ENCODE measurements around the gene RGS18. TPM values are rescaled to one million over a fixed set of nuclear protein-coding genes. Genes with fewer than 3 reads are reported as not detected.

Gene RGS18
- total RNA-seq, 3 donors from 2014 or later: 0.75 to 2.2 (median 1.7) TPM

- TF ChIP-seq, protein P1, sequence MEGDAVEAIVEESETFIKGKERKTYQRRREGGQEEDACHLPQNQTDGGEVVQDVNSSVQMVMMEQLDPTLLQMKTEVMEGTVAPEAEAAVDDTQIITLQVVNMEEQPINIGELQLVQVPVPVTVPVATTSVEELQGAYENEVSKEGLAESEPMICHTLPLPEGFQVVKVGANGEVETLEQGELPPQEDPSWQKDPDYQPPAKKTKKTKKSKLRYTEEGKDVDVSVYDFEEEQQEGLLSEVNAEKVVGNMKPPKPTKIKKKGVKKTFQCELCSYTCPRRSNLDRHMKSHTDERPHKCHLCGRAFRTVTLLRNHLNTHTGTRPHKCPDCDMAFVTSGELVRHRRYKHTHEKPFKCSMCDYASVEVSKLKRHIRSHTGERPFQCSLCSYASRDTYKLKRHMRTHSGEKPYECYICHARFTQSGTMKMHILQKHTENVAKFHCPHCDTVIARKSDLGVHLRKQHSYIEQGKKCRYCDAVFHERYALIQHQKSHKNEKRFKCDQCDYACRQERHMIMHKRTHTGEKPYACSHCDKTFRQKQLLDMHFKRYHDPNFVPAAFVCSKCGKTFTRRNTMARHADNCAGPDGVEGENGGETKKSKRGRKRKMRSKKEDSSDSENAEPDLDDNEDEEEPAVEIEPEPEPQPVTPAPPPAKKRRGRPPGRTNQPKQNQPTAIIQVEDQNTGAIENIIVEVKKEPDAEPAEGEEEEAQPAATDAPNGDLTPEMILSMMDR (IDR thresholded peaks at IDR 0.05): no peak
- H3K4me3 ChIP-seq: no peak overlapping the region
- no peaks in the 10 kb centered on the region for H3K36me3 ChIP-seq (ENCODE audit: low read depth)
- DNase-seq: no peak
- no peaks in the 10 kb centered on the region for H3K4me1 ChIP-seq (ENCODE audit: low read depth)
- intact Hi-C loops (cut with DNase I, micrococcal nuclease): no loop called here
- ATAC-seq: no peak
- H3K9me3 ChIP-seq: no peaks in the 10 kb centered on the region
Measured at GRCh38 chr1:192235127-192235526, 76.9 kb downstream of the RGS18 start.

Other genes starting within 250 kb of the RGS18 start
- gene RGS21, start 158.5 kb downstream of the RGS18 start, total RNA-seq: not detected

Measured in mucosa of descending colon (tissue), 3 donors.